HepG2 (cell line): ENCODE data around the gene MIA3. TPM values are rescaled to one million over a fixed set of nuclear protein-coding genes. Genes with fewer than 3 reads are reported as not detected.

ENCODE experiments used
- CAMTA2 ChIP-seq: sonication (generic); formaldehyde crosslinking; IDR thresholded peaks from 2 replicates; pipeline ENCODE4 v1.4.0; 2020; ENCODE audit warnings: mild to moderate bottlenecking, missing genetic modification reagents, borderline replicate concordance
- GTF3A ChIP-seq: sonication (generic); formaldehyde crosslinking; conservative IDR thresholded peaks from 2 replicates; pipeline ENCODE4 v1.4.0; 2020; ENCODE audit warnings: mild to moderate bottlenecking, missing genetic modification reagents
- HOXD1 ChIP-seq: sonication (generic); formaldehyde crosslinking; IDR thresholded peaks from 2 replicates; pipeline ENCODE4 v1.5.0; 2020; ENCODE audit warnings: missing genetic modification reagents
- ISL2 ChIP-seq: sonication (generic); formaldehyde crosslinking; IDR thresholded peaks from 2 replicates; pipeline ENCODE4 v1.5.0; 2020; ENCODE audit warnings: missing genetic modification reagents
- MAZ ChIP-seq, 2 experiments: sonication (generic) in 1 of 2; formaldehyde crosslinking in 1 of 2; IDR thresholded peaks; 2 replicates each; pipeline versions ENCODE4 v1.5.0 to v1.6.1; 2012 to 2020; ENCODE audit warnings: low read depth in 2 of 2, mild to moderate bottlenecking in 2 of 2, borderline replicate concordance in 1 of 2, improper control_type of control experiment in 1 of 2, low read length in 1 of 2, missing genetic modification reagents in 1 of 2, moderate library complexity in 1 of 2
- MEIS2 ChIP-seq: sonication (generic); formaldehyde crosslinking; IDR thresholded peaks from 2 replicates; pipeline ENCODE4 v1.9.0; 2021; ENCODE audit warnings: mild to moderate bottlenecking, missing genetic modification reagents
- SALL2 ChIP-seq: sonication (generic); formaldehyde crosslinking; IDR thresholded peaks from 2 replicates; pipeline ENCODE4 v1.8.1; 2023; ENCODE audit warnings: mild to moderate bottlenecking, missing genetic modification reagents, inconsistent platforms
- SRY ChIP-seq: sonication (generic); formaldehyde crosslinking; IDR thresholded peaks from 2 replicates; pipeline ENCODE4 v1.8.0; 2022; ENCODE audit warnings: mild to moderate bottlenecking, missing genetic modification reagents
- ZNF224 ChIP-seq: sonication (generic); formaldehyde crosslinking; IDR thresholded peaks from 2 replicates; pipeline ENCODE4 v1.5.0; 2020; ENCODE audit warnings: mild to moderate bottlenecking, missing genetic modification reagents
- ZNF234 ChIP-seq: sonication (generic); formaldehyde crosslinking; conservative IDR thresholded peaks from 2 replicates; pipeline ENCODE4 v1.5.1; 2020; ENCODE audit warnings: mild to moderate bottlenecking, missing genetic modification reagents
- ZNF30 ChIP-seq: sonication (generic); formaldehyde crosslinking; IDR thresholded peaks from 2 replicates; pipeline ENCODE4 v1.5.0; 2020; ENCODE audit warnings: mild to moderate bottlenecking, missing genetic modification reagents
- ZNF333 ChIP-seq: sonication (generic); formaldehyde crosslinking; IDR thresholded peaks from 2 replicates; pipeline ENCODE4 v1.4.0; 2020; ENCODE audit warnings: mild to moderate bottlenecking, missing genetic modification reagents, borderline replicate concordance
- ZNF383 ChIP-seq: sonication (generic); formaldehyde crosslinking; IDR thresholded peaks from 2 replicates; pipeline ENCODE4 v1.4.0; 2020; ENCODE audit warnings: missing genetic modification reagents, mild to moderate bottlenecking, borderline replicate concordance
- ZNF501 ChIP-seq: sonication (generic); formaldehyde crosslinking; IDR thresholded peaks from 2 replicates; pipeline ENCODE4 v1.5.1; 2020; ENCODE audit warnings: mild to moderate bottlenecking, moderate library complexity, missing genetic modification reagents
- ZNF580 ChIP-seq: IDR thresholded peaks from 2 replicates; pipeline ENCODE4 v1.6.1; 2016; ENCODE audit warnings: low read depth, borderline replicate concordance
- ZNF605 ChIP-seq: sonication (generic); formaldehyde crosslinking; IDR thresholded peaks from 2 replicates; pipeline ENCODE4 v1.8.0; 2022; ENCODE audit warnings: mild to moderate bottlenecking, missing genetic modification reagents
- ZNF773 ChIP-seq: sonication (generic); formaldehyde crosslinking; IDR thresholded peaks from 2 replicates; pipeline ENCODE4 v1.4.0; 2020; ENCODE audit warnings: missing genetic modification reagents, borderline replicate concordance
- polyA plus RNA-seq, 8 experiments: library from polyadenylated mRNA; depleted of rRNA in 3 of 8; stranded (reverse) in 7 of 8; unstranded in 1 of 8; fragments of >200 nt; fragmentation: Illumina TruSeq in 4 of 8; extraction: Trizol in 4 of 8; gene quantifications; 2 replicates each; pipeline versions ENCODE4 v1.2.1 to v1.2.3, GENCODE V29; 2011 to 2016; ENCODE audit warnings: low read depth in 4 of 8, missing spikeins in 1 of 8, mixed read lengths in 1 of 8; ENCODE audit not compliant: insufficient read depth in 1 of 8
- total RNA-seq, 5 experiments: library from RNA; depleted of rRNA; stranded (reverse); fragments of >200 nt; fragmentation: Illumina TruSeq; extraction: Trizol; gene quantifications; 2 replicates each; pipeline ENCODE4 v1.2.3, GENCODE V29; 2016; ENCODE audit warnings: low read depth in 1 of 5
- TF ChIP-seq, protein P1 (sequence below): sonication (generic); formaldehyde crosslinking; IDR thresholded peaks from 2 replicates; pipeline ENCODE4 v1.4.0; 2020; ENCODE audit warnings: mild to moderate bottlenecking, missing genetic modification reagents
- TF ChIP-seq, protein P2 (sequence below): sonication (generic); formaldehyde crosslinking; conservative IDR thresholded peaks from 2 replicates; pipeline ENCODE4 v1.4.0; 2020; ENCODE audit warnings: missing genetic modification reagents
- TF ChIP-seq, protein P3 (sequence below), 2 experiments: sonication (generic) in 1 of 2; formaldehyde crosslinking in 1 of 2; IDR thresholded peaks; 2 replicates each; pipeline versions ENCODE4 v1.4.0 to v1.6.1; 2016 to 2020; ENCODE audit warnings: borderline replicate concordance in 1 of 2, low read depth in 1 of 2, mild to moderate bottlenecking in 1 of 2, missing genetic modification reagents in 1 of 2

MIA3 gene
- total and polyA plus RNA-seq, 2 of the 13 experiments (the other 11 are each of a cell fraction or from before 2014, with no cell fraction given) = 45.6 to 48.7 TPM

- TF ChIP-seq ZNF773 (CRISPR knock-in tag) = no peak
- no peak for TF ChIP-seq ZNF234
- TF ChIP-seq SALL2 (CRISPR knock-in tag) = no peak
- TF ChIP-seq GTF3A (CRISPR knock-in tag) = 0 out of 2 replicates have a peak, but pooled peaks have one; percentile 20
- TF ChIP-seq ZNF30 = no peak
- TF ChIP-seq HOXD1 (CRISPR knock-in tag) = no peak
- TF ChIP-seq, protein P1, sequence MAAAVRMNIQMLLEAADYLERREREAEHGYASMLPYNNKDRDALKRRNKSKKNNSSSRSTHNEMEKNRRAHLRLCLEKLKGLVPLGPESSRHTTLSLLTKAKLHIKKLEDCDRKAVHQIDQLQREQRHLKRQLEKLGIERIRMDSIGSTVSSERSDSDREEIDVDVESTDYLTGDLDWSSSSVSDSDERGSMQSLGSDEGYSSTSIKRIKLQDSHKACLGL = no peak
- TF ChIP-seq SRY (CRISPR knock-in tag) = peak; percentile 50; the same call in 1 of the 2 replicates
- peak; percentile 80; the same call in 1 of the 2 replicates for TF ChIP-seq ZNF605 (CRISPR knock-in tag)
- TF ChIP-seq ZNF501 (CRISPR knock-in tag) = peak; percentile 88
- TF ChIP-seq, protein P2, sequence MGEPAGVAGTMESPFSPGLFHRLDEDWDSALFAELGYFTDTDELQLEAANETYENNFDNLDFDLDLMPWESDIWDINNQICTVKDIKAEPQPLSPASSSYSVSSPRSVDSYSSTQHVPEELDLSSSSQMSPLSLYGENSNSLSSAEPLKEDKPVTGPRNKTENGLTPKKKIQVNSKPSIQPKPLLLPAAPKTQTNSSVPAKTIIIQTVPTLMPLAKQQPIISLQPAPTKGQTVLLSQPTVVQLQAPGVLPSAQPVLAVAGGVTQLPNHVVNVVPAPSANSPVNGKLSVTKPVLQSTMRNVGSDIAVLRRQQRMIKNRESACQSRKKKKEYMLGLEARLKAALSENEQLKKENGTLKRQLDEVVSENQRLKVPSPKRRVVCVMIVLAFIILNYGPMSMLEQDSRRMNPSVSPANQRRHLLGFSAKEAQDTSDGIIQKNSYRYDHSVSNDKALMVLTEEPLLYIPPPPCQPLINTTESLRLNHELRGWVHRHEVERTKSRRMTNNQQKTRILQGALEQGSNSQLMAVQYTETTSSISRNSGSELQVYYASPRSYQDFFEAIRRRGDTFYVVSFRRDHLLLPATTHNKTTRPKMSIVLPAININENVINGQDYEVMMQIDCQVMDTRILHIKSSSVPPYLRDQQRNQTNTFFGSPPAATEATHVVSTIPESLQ (CRISPR knock-in tag) = 0 out of 2 replicates have a peak, but pooled peaks have one; percentile 23
- 0 out of 2 replicates have a peak, but pooled peaks have one; percentile 54 for TF ChIP-seq ZNF333 (CRISPR knock-in tag)
- no peak for TF ChIP-seq CAMTA2
- TF ChIP-seq, protein P3, sequence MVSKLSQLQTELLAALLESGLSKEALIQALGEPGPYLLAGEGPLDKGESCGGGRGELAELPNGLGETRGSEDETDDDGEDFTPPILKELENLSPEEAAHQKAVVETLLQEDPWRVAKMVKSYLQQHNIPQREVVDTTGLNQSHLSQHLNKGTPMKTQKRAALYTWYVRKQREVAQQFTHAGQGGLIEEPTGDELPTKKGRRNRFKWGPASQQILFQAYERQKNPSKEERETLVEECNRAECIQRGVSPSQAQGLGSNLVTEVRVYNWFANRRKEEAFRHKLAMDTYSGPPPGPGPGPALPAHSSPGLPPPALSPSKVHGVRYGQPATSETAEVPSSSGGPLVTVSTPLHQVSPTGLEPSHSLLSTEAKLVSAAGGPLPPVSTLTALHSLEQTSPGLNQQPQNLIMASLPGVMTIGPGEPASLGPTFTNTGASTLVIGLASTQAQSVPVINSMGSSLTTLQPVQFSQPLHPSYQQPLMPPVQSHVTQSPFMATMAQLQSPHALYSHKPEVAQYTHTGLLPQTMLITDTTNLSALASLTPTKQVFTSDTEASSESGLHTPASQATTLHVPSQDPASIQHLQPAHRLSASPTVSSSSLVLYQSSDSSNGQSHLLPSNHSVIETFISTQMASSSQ (IDR thresholded peaks at IDR 0.05; ENCODE audit: low read depth) = 0 out of 2 replicates have a peak, but pooled peaks have one; percentile 15
- TF ChIP-seq, protein P3 (CRISPR knock-in tag; IDR thresholded peaks at IDR 0.05; ENCODE audit: borderline replicate concordance) = no peak
- peak; percentile 80 for TF ChIP-seq ZNF580 (CRISPR knock-in tag)
- no peak for TF ChIP-seq ZNF383 (CRISPR knock-in tag)
- TF ChIP-seq ZNF224 (CRISPR knock-in tag) = no peak
- peak; percentile 83 for TF ChIP-seq MAZ (IDR thresholded peaks at IDR 0.05; ENCODE audit: borderline replicate concordance, low read depth, low read length)
- peak; percentile 64; the same call in 1 of the 2 replicates for TF ChIP-seq MAZ (CRISPR knock-in tag; IDR thresholded peaks at IDR 0.05; ENCODE audit: low read depth)
- peak; percentile 59; the same call in 1 of the 2 replicates for TF ChIP-seq MEIS2 (CRISPR knock-in tag)
- TF ChIP-seq ISL2 (CRISPR knock-in tag) = no peak
These were observed 95.4 kb downstream of the MIA3 start (continued) for GRCh38 chr1:222713091-222713961.
